ENCODE data around the gene MFSD1. TPM values are rescaled to one million over a fixed set of nuclear protein-coding genes. Genes with fewer than 3 reads are reported as not detected.

The MFSD1 gene
- total and polyA plus RNA-seq, 2 of the 8 experiments (the other 6 are each of a cell fraction or from before 2014, with no cell fraction given) = 9.3 to 11.5 TPM

DNA sequence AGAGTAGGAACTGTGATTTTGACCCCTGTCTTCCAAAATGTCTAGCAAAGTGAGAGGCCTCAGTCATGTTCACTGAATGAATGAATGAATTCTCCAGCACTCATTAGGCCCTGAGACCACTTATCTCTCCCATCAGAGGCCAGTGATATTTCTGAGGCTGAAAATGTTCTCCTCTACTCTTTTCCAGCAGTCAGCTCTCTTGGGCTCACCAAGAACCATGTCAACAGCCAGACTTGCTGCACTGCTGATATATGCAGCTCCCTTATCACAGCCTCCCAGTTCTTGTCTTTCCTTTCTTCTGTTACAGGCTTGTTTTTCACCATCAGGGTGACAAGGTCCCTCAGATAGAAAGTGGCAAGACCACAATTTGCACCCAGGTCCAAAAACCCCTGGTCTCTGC is 28.7 kb upstream of the MFSD1 start (continued):
- no peak for TF ChIP-seq BACH1 (IDR thresholded peaks at IDR 0.05; ENCODE audit: low read length)
- no peak for TF ChIP-seq CBX5 (IDR thresholded peaks at IDR 0.05; ENCODE audit: low read depth, low read length)
- no peak for TF ChIP-seq RBBP5 (IDR thresholded peaks at IDR 0.05; ENCODE audit: borderline replicate concordance, low read depth, low read length)
- no peak for TF ChIP-seq CEBPB (IDR thresholded peaks at IDR 0.05; ENCODE audit: low read depth, low read length)
- no peak for TF ChIP-seq BRCA1 (IDR thresholded peaks at IDR 0.05; ENCODE audit: low read depth, low read length)

Measured in H1 (cell line).